Adrenal gland (tissue), 5 donors: ENCODE measurements around the gene CASP2.

Experiments used
- POLR2A ChIP-seq, 2 donors: fragments of 450-650 bp; IDR thresholded peaks; one replicate each; pipeline ENCODE4 v1.6.1; 2017; ENCODE audit warnings: antibody characterized with exemption in 2 of 2, mild to moderate bottlenecking in 2 of 2, moderate library complexity in 1 of 2
- TF ChIP-seq, protein P1 (sequence below), 6 experiments: fragments of 450-650 bp in 4 of 6; fragments of 200-600 bp in 2 of 6; sonication (generic) in 1 of 6; IDR thresholded peaks; 1 replicate in 5 of 6; 2 replicates in 1 of 6; pipeline versions ENCODE4 v1.5.1 to v1.8.0; 2016 to 2021; ENCODE audit warnings: antibody characterized with exemption in 6 of 6, mild to moderate bottlenecking in 2 of 6, moderate library complexity in 1 of 6
- donor health status: DM: no; HTN: no; CAD: no.

DNA sequence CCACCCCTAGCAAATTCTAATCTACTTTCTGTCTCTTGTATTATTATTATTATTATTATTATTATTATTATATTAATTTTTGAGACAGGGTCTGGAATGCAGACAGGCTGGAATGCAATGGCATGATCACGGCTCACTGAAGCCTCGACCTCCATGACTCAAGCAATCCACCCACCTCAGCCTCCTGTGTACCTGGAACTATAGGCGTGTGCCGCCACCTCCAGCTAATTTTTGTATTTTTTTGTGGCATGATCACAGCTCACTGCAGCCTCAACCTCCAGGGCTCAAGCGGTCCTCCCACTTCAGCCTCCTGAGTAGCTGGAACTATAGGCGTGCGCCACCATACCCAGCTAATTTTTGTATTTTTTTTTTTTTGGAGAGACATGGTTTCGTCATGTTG lies 6.0 kb upstream of the CASP2 start:
- TF ChIP-seq, protein P1, sequence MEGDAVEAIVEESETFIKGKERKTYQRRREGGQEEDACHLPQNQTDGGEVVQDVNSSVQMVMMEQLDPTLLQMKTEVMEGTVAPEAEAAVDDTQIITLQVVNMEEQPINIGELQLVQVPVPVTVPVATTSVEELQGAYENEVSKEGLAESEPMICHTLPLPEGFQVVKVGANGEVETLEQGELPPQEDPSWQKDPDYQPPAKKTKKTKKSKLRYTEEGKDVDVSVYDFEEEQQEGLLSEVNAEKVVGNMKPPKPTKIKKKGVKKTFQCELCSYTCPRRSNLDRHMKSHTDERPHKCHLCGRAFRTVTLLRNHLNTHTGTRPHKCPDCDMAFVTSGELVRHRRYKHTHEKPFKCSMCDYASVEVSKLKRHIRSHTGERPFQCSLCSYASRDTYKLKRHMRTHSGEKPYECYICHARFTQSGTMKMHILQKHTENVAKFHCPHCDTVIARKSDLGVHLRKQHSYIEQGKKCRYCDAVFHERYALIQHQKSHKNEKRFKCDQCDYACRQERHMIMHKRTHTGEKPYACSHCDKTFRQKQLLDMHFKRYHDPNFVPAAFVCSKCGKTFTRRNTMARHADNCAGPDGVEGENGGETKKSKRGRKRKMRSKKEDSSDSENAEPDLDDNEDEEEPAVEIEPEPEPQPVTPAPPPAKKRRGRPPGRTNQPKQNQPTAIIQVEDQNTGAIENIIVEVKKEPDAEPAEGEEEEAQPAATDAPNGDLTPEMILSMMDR (IDR thresholded peaks at IDR 0.05), result no peak
- TF ChIP-seq POLR2A (IDR thresholded peaks at IDR 0.05), result no peak
